Stomach (tissue), 9 donors: ENCODE measurements around the gene LUZP1. TPM values are rescaled to one million over a fixed set of nuclear protein-coding genes. Genes with fewer than 3 reads are reported as not detected.

ENCODE experiments used
- DNase-seq, 2 donors: peaks; one replicate each; pipeline versions ENCODE4 v3.0.0 to v3.0.0-alpha.2; 2013 to 2019
- H3K27ac ChIP-seq, 5 donors: fragments of 200-600 bp in 4 of 5; sonication (generic) in 4 of 5; one replicate each; pipeline ENCODE4 v1.5.1; 2013 to 2019; ENCODE audit warnings: mild to moderate bottlenecking in 1 of 5, moderate library complexity in 1 of 5
- H3K27me3 ChIP-seq, 3 donors: fragments of 200-600 bp; sonication (generic); one replicate each; pipeline ENCODE4 v1.5.1; 2017 to 2019; ENCODE audit warnings: mixed run types in 1 of 3
- H3K36me3 ChIP-seq, 4 donors: fragments of 200-600 bp; sonication (generic); 1 replicate in 3 of 4; 2 replicates in 1 of 4; pipeline ENCODE4 v1.5.1; 2016 to 2019
- H3K4me1 ChIP-seq, 4 donors: fragments of 200-600 bp; sonication (generic); one replicate each; pipeline ENCODE4 v1.5.1; 2016 to 2019
- H3K4me3 ChIP-seq, 4 donors: fragments of 200-600 bp; sonication (generic) in 3 of 4; one replicate each; pipeline ENCODE4 v1.5.1; 2016 to 2019; ENCODE audit warnings: mild to moderate bottlenecking in 1 of 4
- H3K9me3 ChIP-seq, 4 donors: fragments of 200-600 bp; sonication (generic); one replicate each; pipeline ENCODE4 v1.5.1; 2016 to 2019
- EP300 ChIP-seq: sonication (generic); formaldehyde crosslinking; IDR thresholded peaks from one replicate; pipeline ENCODE4 v1.6.1; 2017; ENCODE audit warnings: antibody characterized with exemption
- POLR2A ChIP-seq, 4 donors: fragments of 450-650 bp; IDR thresholded peaks; one replicate each; pipeline ENCODE4 v1.6.1; 2016; ENCODE audit warnings: antibody characterized with exemption in 4 of 4, control low read depth in 2 of 4, mild to moderate bottlenecking in 1 of 4, moderate library complexity in 1 of 4
- POLR2AphosphoS5 ChIP-seq, 3 donors: sonication (generic); formaldehyde crosslinking; IDR thresholded peaks; one replicate each; pipeline ENCODE4 v1.6.1; 2016; ENCODE audit warnings: antibody characterized with exemption in 3 of 3
- WGBS, 5 donors: extraction: QIAGEN DNeasy Blood & Tissue Kit in 3 of 5; methylation state at CpG; one replicate each; pipeline versions ENCODE4 v1.1.5 to v1.1.7; 2013 to 2018; 5-methylcytosine and 5-hydroxymethylcytosine counted together
- intact Hi-C: fragments of 100-400 bp; cut with DNase I; formaldehyde crosslinking; loops from one replicate; pipeline ENCODE4 v1.15.1; 2023; ENCODE audit warnings: low total_unique reads
- polyA plus RNA-seq, 3 donors: library from polyadenylated mRNA; stranded (reverse); fragments of 200-250 nt; gene quantifications; one replicate each; pipeline ENCODE4 v1.2.3, GENCODE V29; 2013
- total RNA-seq, 5 donors: library from RNA; depleted of rRNA; stranded (reverse); fragments of >200 nt; gene quantifications; one replicate each; pipeline versions ENCODE4 v1.1.0 to v1.2.3, GENCODE V29; 2014 to 2016
- TF ChIP-seq, protein P1 (sequence below), 7 experiments: fragments of 450-650 bp in 4 of 7; fragments of 200-600 bp in 3 of 7; sonication (generic) in 3 of 7; IDR thresholded peaks; one replicate each; pipeline ENCODE4 v1.5.1; 2016 to 2019; ENCODE audit warnings: antibody characterized with exemption in 7 of 7, control low read depth in 2 of 7, mild to moderate bottlenecking in 1 of 7
- donor health status: healthy with polysubstance abuse.
- donor health status: Bipolar disorder and iron deficiency.
- donor health status: healthy.

The LUZP1 gene
- total and polyA plus RNA-seq, 8 donors = 2.6 to 20.4 (median 13.4) TPM

DNA sequence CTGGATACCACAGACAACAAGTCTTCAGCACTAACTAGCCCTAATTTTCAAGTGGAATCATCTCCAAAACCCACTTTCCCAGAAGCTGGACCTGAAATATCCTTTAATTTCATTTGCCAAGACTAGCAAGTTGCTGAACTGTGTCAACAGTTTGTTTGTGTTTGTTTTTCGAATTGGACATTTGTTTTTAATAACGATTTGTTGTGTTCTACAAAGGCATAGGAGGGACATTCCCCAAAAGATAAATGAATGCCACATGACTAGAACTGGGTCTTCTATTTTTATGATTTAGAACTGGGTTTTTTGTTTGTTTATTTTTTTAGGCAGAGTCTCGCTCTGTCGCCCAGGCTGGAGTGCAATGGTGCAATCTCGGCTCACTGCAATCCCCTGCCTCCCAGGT, 17.9 kb downstream of the LUZP1 start:
- H3K4me3 ChIP-seq = no peak overlapping the region
- TF ChIP-seq EP300 (no peak), POLR2A (IDR thresholded peaks at IDR 0.05) (no peak), POLR2AphosphoS5 (IDR thresholded peaks at IDR 0.05) (no peak)
- TF ChIP-seq, protein P1, sequence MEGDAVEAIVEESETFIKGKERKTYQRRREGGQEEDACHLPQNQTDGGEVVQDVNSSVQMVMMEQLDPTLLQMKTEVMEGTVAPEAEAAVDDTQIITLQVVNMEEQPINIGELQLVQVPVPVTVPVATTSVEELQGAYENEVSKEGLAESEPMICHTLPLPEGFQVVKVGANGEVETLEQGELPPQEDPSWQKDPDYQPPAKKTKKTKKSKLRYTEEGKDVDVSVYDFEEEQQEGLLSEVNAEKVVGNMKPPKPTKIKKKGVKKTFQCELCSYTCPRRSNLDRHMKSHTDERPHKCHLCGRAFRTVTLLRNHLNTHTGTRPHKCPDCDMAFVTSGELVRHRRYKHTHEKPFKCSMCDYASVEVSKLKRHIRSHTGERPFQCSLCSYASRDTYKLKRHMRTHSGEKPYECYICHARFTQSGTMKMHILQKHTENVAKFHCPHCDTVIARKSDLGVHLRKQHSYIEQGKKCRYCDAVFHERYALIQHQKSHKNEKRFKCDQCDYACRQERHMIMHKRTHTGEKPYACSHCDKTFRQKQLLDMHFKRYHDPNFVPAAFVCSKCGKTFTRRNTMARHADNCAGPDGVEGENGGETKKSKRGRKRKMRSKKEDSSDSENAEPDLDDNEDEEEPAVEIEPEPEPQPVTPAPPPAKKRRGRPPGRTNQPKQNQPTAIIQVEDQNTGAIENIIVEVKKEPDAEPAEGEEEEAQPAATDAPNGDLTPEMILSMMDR (IDR thresholded peaks at IDR 0.05) = no peak
- H3K9me3 ChIP-seq = no peaks in the 10 kb centered on the region
- DNase-seq = no peak
- intact Hi-C loops = no loop called here
- peaks cover 0 to 34% (median 15%) of the 10 kb centered on the region in 4 donors for H3K4me1 ChIP-seq
- H3K36me3 ChIP-seq = no peaks in the 10 kb centered on the region
- no peak overlapping the region for H3K27ac ChIP-seq
- 69 to 88% (median 84%) methylated on average over 5 of the region's 5 CpGs for WGBS, 5 donors
- no peaks in the 10 kb centered on the region for H3K27me3 ChIP-seq

DNA sequence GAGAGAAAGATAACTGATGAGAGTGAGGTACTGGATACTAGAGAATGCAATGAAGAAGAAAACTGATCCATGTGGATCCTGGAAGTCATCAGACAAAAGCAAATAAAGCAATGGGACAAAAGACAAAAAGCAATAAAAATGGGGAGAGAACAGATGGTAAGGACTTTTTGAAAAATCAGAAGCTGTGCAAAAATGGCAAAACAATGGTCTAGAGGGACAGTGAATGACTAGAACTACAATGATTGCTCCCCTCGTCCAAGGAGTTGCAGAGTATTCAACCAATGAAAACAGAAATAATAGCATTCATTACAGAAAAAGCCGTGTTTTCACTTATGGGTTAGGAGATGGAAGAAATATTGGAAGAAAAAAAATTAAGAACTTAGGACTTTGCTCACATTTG, 18.5 kb downstream of the LUZP1 start:
- Histone ChIP-seq H3K27me3 (no peaks in the 10 kb centered on the region), H3K9me3 (no peaks in the 10 kb centered on the region), H3K4me3 (no peak overlapping the region), H3K36me3 (no peaks in the 10 kb centered on the region), H3K4me1 (peaks cover 0 to 31% (median 15%) of the 10 kb centered on the region in 4 donors), H3K27ac (no peak overlapping the region)
- no peak for TF ChIP-seq EP300
- WGBS, 5 donors = 69 to 83% (median 81%) methylated on average over 2 of the region's 2 CpGs
- intact Hi-C loops = no loop called here
- no peak for DNase-seq

DNA sequence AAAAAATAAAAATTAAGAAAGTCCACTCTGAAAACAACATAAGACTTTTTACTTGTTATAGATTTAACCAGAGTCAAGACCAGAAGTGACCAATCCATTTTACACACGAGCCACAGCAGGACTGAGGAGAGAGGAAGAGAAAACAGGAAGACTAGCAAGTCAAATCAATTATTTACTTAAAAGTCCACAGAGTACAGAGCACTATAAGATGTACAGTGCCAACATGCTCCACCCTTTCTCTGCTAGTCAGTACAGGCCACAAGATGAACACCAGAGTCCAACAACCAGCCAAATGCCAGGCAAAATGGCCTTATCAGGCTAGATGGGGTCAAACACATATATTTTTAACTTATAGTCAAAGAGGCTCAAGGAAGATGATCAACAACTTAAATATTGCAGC, 19.5 kb downstream of the LUZP1 start:
- H3K4me3 ChIP-seq = no peak overlapping the region
- H3K4me1 ChIP-seq = peaks cover 0 to 31% (median 15%) of the 10 kb centered on the region in 4 donors
- H3K36me3 ChIP-seq = no peaks in the 10 kb centered on the region
- DNase-seq = peak in 1 of 2 donors; percentile 39
- H3K27ac ChIP-seq = no peak overlapping the region
- no peaks in the 10 kb centered on the region for H3K9me3 ChIP-seq
- 15 to 37% (median 21%) methylated on average over 1 of the region's 1 CpG for WGBS, 5 donors
- intact Hi-C loops = no loop called here
- H3K27me3 ChIP-seq = no peaks in the 10 kb centered on the region
- TF ChIP-seq, protein P1 (IDR thresholded peaks at IDR 0.05) = no peak
- TF ChIP-seq POLR2A (IDR thresholded peaks at IDR 0.05) (no peak), EP300 (no peak), POLR2AphosphoS5 (IDR thresholded peaks at IDR 0.05) (no peak)

DNA sequence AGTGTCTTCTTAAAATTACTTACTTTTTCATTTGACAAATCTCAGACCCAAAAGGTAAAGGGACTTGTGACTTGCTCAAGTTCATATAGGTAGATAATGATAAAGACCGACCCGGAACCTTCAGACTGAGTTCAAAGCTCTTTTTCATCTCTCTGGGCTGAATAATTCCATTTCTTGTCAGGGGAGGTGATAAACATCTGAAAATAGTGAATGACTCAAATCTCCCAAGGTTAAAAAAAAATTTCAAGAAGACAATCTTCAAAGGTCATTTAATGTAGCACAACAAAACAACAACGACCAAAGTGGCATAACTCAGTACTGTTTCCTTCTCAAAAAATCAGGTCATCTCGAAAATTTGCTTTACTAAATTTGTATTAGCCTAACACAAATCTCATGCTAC, 20.6 kb downstream of the LUZP1 start:
- Histone ChIP-seq H3K36me3 (no peaks in the 10 kb centered on the region), H3K27ac (no peak overlapping the region), H3K4me3 (no peak overlapping the region), H3K27me3 (no peaks in the 10 kb centered on the region), H3K4me1 (peaks cover 0 to 31% (median 15%) of the 10 kb centered on the region in 4 donors), H3K9me3 (no peaks in the 10 kb centered on the region)
- intact Hi-C loops = no loop called here
- TF ChIP-seq EP300 = no peak
- TF ChIP-seq, protein P1 (IDR thresholded peaks at IDR 0.05) = no peak
- no peak for TF ChIP-seq POLR2A (IDR thresholded peaks at IDR 0.05)
- TF ChIP-seq POLR2AphosphoS5 (IDR thresholded peaks at IDR 0.05) = no peak
- no peak for DNase-seq
- 72 to 80% (median 75%) methylated on average over 4 of the region's 4 CpGs for WGBS, 5 donors

DNA sequence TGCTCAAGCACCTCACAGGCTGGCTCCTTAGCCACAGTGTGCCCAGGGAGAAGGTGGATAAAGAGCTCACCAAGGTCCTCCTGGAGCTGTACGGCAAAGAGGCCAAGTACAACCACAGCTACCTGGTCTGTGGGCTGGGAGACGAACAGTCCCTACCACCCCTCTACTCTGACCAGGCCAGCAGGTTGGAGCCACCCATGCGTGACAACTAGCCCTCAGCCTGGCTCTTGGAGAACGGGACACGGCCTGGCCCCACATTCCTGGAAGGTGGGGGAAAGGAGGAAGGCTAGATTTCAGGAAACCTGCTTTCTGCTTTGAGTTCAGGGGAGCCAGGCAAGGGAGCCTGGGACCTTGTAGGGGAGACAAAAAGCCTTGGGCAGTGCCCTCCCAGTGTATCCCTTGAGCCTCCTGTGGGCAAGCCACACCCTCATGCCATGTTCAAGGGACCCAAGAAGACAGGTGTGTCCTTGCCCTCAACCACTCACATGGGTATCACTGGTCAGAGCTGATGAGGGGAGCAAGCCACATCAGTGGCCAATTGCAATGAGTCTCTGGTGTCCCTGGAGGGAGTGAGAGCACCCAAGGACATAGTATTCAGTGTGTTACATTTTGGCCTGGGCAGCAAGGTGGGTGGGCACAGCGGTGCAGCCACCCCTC, 27.6 kb downstream of the LUZP1 start:
- Histone ChIP-seq H3K27ac (no peak overlapping the region), H3K36me3 (peaks cover 0 to 6% (median 0%) of the 10 kb centered on the region in 4 donors), H3K4me3 (no peak overlapping the region), H3K27me3 (no peaks in the 10 kb centered on the region), H3K9me3 (no peaks in the 10 kb centered on the region), H3K4me1 (peaks cover 0 to 4% (median 0%) of the 10 kb centered on the region in 4 donors)
- DNase-seq = no peak
- 94 to 100% (median 97%) methylated on average over 1 to 6 of the region's 6 CpGs for WGBS, 5 donors
- no peak for TF ChIP-seq POLR2A (IDR thresholded peaks at IDR 0.05)
- TF ChIP-seq, protein P1 (IDR thresholded peaks at IDR 0.05) = no peak
- no peak for TF ChIP-seq POLR2AphosphoS5 (IDR thresholded peaks at IDR 0.05)
- TF ChIP-seq EP300 = no peak
- intact Hi-C loops = no loop called here
